ENCODE data around the gene GPR62. TPM values are rescaled to one million over a fixed set of nuclear protein-coding genes. Genes with fewer than 3 reads are reported as not detected.
A peak's percentile ranks its signal among the peaks of the same experiment; 100 is the strongest.

GPR62 gene
- total and polyA plus RNA-seq, 9 donors, result 0.15 to 0.83 (median 0.30) TPM

DNA sequence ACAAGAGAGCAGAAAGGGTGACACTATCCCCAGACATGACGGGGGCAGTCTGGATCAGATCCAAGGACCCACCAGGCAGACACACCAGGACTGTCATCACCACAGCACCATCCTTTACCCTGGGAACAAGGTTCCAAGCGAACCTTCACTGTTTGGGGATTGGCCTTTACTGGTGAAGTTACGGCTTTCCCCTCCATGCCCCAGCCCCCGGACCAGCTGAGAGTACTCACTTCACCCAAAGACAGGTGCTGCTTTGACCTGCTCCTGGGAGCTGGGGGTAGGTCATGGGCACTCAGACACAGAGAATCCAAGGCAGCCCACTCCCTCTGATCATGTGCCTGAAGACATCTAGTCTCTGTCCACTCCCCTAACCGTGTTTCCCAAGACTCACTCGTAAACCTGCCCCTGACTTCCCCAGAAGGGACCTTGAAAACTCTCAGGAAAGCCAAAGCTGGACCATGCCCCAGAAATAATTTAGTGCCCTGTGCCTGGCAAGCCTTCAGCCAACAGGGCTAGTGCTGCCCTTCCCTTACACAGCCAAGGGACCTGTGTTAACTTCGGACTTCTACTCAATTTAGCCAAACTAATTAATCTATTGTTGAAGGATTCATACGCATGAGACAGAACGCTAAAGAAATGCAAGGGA lies 16.3 kb upstream of the GPR62 start:
- no peaks in the 10 kb centered on the region for H3K36me3 ChIP-seq

DNA sequence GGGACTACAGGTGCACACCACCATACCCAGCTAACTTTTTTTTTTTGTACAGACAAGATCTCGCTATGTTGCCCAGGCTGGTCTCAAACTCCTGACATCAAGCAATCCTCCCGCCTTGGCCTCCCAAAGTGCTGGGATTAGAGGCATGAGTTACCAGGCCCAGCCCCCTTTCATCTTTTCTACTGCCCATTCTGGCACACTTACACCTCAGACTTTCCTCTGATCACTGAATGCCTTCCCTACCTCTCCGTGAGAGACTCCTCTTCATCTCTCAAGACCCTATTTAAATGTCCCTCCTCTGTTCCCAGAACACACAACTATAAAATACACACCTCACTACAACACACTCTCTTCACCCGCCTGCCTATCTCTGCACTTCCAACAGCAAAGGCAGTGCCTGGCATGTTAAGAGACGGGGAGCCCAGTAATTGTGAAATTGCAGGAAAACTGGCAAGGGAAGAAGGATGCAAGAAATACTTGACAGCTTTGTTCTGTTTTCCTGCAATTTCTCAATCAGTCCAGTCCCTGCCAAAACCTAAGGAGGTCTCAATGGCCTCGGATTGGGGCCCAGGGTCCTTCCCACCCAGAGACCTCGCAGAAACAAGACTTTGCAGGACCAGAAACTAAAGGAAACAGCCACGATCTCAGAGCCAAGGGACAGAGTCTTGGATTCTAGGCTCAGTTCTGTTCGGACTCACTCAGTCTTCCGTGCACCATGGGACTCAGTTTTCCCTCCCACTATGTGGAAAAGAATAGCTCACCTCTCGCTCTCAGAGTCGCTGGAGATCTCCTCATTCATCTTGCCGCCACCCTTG lies 14.3 kb upstream of the GPR62 start:
- 23 to 27% (median 24%) methylated on average over 13 of the region's 13 CpGs for WGBS, 3 donors
- peak overlapping the region; percentile 87 for H3K4me3 ChIP-seq
- TF ChIP-seq, protein P1, sequence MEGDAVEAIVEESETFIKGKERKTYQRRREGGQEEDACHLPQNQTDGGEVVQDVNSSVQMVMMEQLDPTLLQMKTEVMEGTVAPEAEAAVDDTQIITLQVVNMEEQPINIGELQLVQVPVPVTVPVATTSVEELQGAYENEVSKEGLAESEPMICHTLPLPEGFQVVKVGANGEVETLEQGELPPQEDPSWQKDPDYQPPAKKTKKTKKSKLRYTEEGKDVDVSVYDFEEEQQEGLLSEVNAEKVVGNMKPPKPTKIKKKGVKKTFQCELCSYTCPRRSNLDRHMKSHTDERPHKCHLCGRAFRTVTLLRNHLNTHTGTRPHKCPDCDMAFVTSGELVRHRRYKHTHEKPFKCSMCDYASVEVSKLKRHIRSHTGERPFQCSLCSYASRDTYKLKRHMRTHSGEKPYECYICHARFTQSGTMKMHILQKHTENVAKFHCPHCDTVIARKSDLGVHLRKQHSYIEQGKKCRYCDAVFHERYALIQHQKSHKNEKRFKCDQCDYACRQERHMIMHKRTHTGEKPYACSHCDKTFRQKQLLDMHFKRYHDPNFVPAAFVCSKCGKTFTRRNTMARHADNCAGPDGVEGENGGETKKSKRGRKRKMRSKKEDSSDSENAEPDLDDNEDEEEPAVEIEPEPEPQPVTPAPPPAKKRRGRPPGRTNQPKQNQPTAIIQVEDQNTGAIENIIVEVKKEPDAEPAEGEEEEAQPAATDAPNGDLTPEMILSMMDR (IDR thresholded peaks at IDR 0.05), result no peak
- no peak for TF ChIP-seq EP300 (IDR thresholded peaks at IDR 0.05)
- TF ChIP-seq POLR2A (IDR thresholded peaks at IDR 0.05), result no peak
- H3K9me3 ChIP-seq, result no peaks in the 10 kb centered on the region
- no peaks in the 10 kb centered on the region for H3K27me3 ChIP-seq
- peaks cover 14% of the 10 kb centered on the region for H3K4me1 ChIP-seq (ENCODE audit: insufficient read depth)
- H3K27ac ChIP-seq, result peak overlapping the region in 1 of 2 donors; percentile 36
- intact Hi-C loops (cut with DNase I), result loop anchor here in 1 of 4 donors (5.0 to 10.0 kb wide), 2 partner anchors 201 to 1326 kb away; partner anchors contain the start of genes CISH and MAPKAPK3
- DNase-seq, result no peak
- H3K36me3 ChIP-seq, result no peaks in the 10 kb centered on the region

More for the DNA sequence above, 16.3 kb upstream of the GPR62 start:
- Histone ChIP-seq H3K4me1 (ENCODE audit: insufficient read depth) (peaks cover 14% of the 10 kb centered on the region), H3K27me3 (no peaks in the 10 kb centered on the region), H3K9me3 (no peaks in the 10 kb centered on the region), H3K27ac (no peak overlapping the region), H3K4me3 (no peak overlapping the region)
- intact Hi-C loops (cut with DNase I), result no loop called here
- DNase-seq, result no peak
- 65 to 67% (median 66%) methylated on average over 9 of the region's 9 CpGs for WGBS, 3 donors
- TF ChIP-seq, protein P1 (IDR thresholded peaks at IDR 0.05), result no peak
- TF ChIP-seq EP300 (IDR thresholded peaks at IDR 0.05), result no peak
- no peak for TF ChIP-seq POLR2A (IDR thresholded peaks at IDR 0.05)

DNA sequence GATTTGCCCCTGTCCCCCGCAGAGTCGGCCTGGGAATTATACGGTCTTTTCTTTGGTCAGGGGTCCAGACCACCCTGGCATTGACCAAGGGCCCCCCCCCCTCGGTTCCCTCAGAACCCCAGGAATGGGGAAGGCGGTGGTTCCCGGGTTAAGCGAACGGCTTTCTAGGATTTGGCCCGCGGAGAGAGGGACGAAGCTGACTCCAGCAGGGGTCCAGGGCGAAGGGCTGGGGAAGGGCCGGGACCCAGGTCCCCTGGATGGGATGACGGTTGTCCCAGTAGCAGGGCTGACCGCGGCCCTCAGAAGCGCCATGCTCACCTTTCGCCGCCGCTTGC lies 13.8 kb upstream of the GPR62 start:
- Histone ChIP-seq H3K36me3 (no peaks in the 10 kb centered on the region), H3K9me3 (no peaks in the 10 kb centered on the region), H3K4me1 (ENCODE audit: insufficient read depth) (peaks cover 14% of the 10 kb centered on the region), H3K4me3 (peak overlapping the region; percentile 87), H3K27me3 (no peaks in the 10 kb centered on the region), H3K27ac (peak overlapping the region in 1 of 2 donors; percentile 36)
- 0 to 1% (median 1%) methylated on average over 20 of the region's 20 CpGs for WGBS, 3 donors
- TF ChIP-seq, protein P1 (IDR thresholded peaks at IDR 0.05), result no peak
- TF ChIP-seq POLR2A (IDR thresholded peaks at IDR 0.05), result no peak
- intact Hi-C loops (cut with DNase I), result loop anchor here in 1 of 4 donors (5.0 to 10.0 kb wide), 2 partner anchors 201 to 1327 kb away; partner anchors contain the start of genes CISH and MAPKAPK3
- DNase-seq, result no peak

DNA sequence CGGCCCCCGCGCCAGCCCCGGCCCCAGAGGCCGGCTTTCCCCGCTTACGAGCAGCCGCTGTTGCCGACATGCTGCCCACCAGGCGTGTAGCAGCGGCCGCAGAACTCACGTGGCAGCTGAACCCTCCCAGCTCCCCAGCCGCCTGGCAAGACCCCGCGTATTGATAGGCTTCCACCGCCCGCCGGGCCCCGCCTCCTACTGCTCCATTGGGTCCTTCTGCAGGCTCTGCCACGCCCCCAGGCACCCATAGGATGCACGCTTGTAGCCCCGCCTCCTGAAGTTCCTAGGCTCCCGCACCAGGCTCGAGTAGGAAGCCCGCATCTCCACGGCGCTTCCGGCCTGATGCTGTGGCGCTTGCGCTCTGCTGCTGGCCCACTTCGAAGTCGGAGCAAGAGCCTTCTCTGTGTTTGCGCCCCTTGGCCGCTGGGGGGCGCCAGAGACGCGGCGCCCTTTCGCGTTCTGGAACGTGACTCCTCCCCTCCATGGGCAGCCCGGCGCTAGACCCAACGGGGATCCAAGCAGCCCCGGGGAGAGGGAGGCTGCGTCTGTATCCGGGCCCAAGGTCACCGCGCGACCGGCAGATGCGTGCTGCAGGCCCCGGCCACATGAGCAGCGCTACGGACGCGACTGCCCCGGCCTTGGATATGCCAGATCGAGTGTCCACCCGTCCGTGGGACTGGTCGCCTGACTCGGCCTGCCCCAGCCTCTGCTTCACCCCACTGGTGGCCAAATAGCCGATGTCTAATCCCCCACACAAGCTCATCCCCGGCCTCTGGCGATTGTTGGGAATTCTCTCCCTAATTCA lies 13.2 kb upstream of the GPR62 start, which contains the start of the genes PARP3 and RRP9:
Gene PARP3, plus strand, starts transcription at position 566 of the 805 bp plus-strand sequence. CDS start 993 bp downstream, outside the sequence.
Gene RRP9, minus strand, starts transcription at position 107 of the 805 bp plus-strand sequence. Its CDS starts 37 bp downstream, at position 70.
- Histone ChIP-seq H3K27me3 (no peaks in the 10 kb centered on the region), H3K4me1 (ENCODE audit: insufficient read depth) (peaks cover 14% of the 10 kb centered on the region), H3K36me3 (no peaks in the 10 kb centered on the region), H3K27ac (peak within 1 kb of the TSS; percentile 77 to 90), H3K9me3 (no peaks in the 10 kb centered on the region), H3K4me3 (peak within 1 kb of the TSS; percentile 87)
- TF ChIP-seq EP300 (IDR thresholded peaks at IDR 0.05) (no peak), POLR2A (IDR thresholded peaks at IDR 0.05) (peak; percentile 33)
- TF ChIP-seq, protein P1 (IDR thresholded peaks at IDR 0.05), result peak; percentile 99 to 100 (median 100)
- WGBS, 3 donors, result 0 to 1% (median 0%) methylated on average over 52 to 67 of the region's 67 CpGs
- peak; percentile 99 to 100 (median 100) for DNase-seq
- intact Hi-C loops (cut with DNase I), result loop anchor here in 2 of 4 donors (1.0 to 10.0 kb wide), 4 partner anchors 31 to 1327 kb away; partner anchors contain the start of genes ABHD14B (in 1 of the 2), CISH (in 1 of the 2) and MAPKAPK3 (in 1 of the 2)
